ENCODE measurements around the gene SCART1.
"Not testable (repeated sequence)": the region's sequence is repeated elsewhere in the genome, so short reads cannot be mapped to it uniquely, and the experiment has no call there.

The SCART1 gene

GRCh38 chr10:133474027-133474426 is 20.3 kb downstream of the SCART1 start:
- DNase-seq (ENCODE audit: low spot score): peak; percentile 4

GRCh38 chr10:133474665-133475424 is 21.1 kb downstream of the SCART1 start:
- no peak for DNase-seq (ENCODE audit: low spot score)

GRCh38 chr10:133475425-133475734 is 21.6 kb downstream of the SCART1 start:
- DNase-seq (ENCODE audit: low spot score): no peak

GRCh38 chr10:133475821-133476640 is 22.3 kb downstream of the SCART1 start:
- peak; percentile 9 for DNase-seq (ENCODE audit: low spot score)

GRCh38 chr10:133476641-133476990 is 22.9 kb downstream of the SCART1 start:
- DNase-seq (ENCODE audit: low spot score): no peak

GRCh38 chr10:133481086-133481643 is 27.4 kb downstream of the SCART1 start:
- no peak for DNase-seq (ENCODE audit: low spot score)

- DNase-seq (ENCODE audit: low spot score): no peak
Observed at GRCh38 chr10:133481657-133482056, 27.9 kb downstream of the SCART1 start.

GRCh38 chr10:133484818-133485217 is 31.1 kb downstream of the SCART1 start:
- DNase-seq (ENCODE audit: low spot score): no peak

GRCh38 chr10:133487085-133487484 is 33.3 kb downstream of the SCART1 start:
- DNase-seq (ENCODE audit: low spot score): no peak

GRCh38 chr10:133488354-133488753 is 34.6 kb downstream of the SCART1 start:
- DNase-seq (ENCODE audit: low spot score): no peak

- DNase-seq (ENCODE audit: low spot score): no peak
Observed at GRCh38 chr10:133489816-133490588, 36.3 kb downstream of the SCART1 start.

- DNase-seq (ENCODE audit: low spot score): not testable (repeated sequence)
Observed at GRCh38 chr10:133493562-133493961, 39.8 kb downstream of the SCART1 start.

- DNase-seq (ENCODE audit: low spot score): not testable (repeated sequence)
Observed at GRCh38 chr10:133497363-133497762, 43.6 kb downstream of the SCART1 start.

GRCh38 chr10:133499176-133499575 is 45.4 kb downstream of the SCART1 start:
- DNase-seq (ENCODE audit: low spot score): not testable (repeated sequence)

GRCh38 chr10:133500897-133501296 is 47.2 kb downstream of the SCART1 start:
- not testable (repeated sequence) for DNase-seq (ENCODE audit: low spot score)

GRCh38 chr10:133509700-133510099 is 56.0 kb downstream of the SCART1 start:
- DNase-seq (ENCODE audit: low spot score): no peak

- DNase-seq (ENCODE audit: low spot score): no peak
Observed at GRCh38 chr10:133511408-133511807, 57.7 kb downstream of the SCART1 start.

GRCh38 chr10:133511907-133512528 is 58.3 kb downstream of the SCART1 start:
- DNase-seq (ENCODE audit: low spot score): no peak

- DNase-seq (ENCODE audit: low spot score): no peak
Observed at GRCh38 chr10:133515471-133515870, 61.7 kb downstream of the SCART1 start.

GRCh38 chr10:133516057-133516456 is 62.3 kb downstream of the SCART1 start:
- DNase-seq (ENCODE audit: low spot score): no peak

- DNase-seq (ENCODE audit: low spot score): not testable (repeated sequence)
Observed at GRCh38 chr10:133518517-133518916, 64.8 kb downstream of the SCART1 start.
